GM12873 (cell line): Measurements from ENCODE around the gene GABRB3.

Source experiments
- CTCF ChIP-seq: IDR thresholded peaks from 2 replicates; pipeline ENCODE4 v1.5.1; 2012; ENCODE audit warnings: low read depth, mild to moderate bottlenecking, moderate library complexity, low read length, control low read depth; ENCODE audit not compliant: insufficient read depth; ENCODE audit errors: missing control alignments

Gene GABRB3

GRCh38 chr15:26561130-26561529 lies 211.7 kb downstream of the GABRB3 start:
- TF ChIP-seq CTCF, result no peak

- TF ChIP-seq CTCF, result no peak
Observed at GRCh38 chr15:26555898-26556297, 217.0 kb downstream of the GABRB3 start.

- no peak for TF ChIP-seq CTCF
Observed at GRCh38 chr15:26551473-26551872, 221.4 kb downstream of the GABRB3 start.

DNA sequence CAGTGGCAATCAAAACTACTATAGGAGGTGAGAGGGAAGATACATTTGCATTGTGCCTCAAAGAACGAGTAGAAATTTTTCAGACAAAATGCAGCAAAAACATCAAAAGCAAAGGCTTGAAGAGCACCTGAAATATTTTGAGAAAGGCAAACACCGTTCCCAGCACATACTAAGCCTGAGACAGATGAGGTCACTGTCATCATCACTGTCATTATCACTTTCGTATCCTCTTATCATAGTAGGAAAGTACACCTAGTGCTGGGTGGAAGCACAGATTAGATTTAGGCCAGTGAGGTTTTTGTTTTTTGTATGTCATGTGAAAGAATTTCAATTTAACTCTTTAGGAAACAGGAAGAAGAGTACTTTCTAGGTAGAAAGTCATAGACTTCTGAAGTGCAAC lies 222.0 kb downstream of the GABRB3 start:
- no peak for TF ChIP-seq CTCF

GRCh38 chr15:26537663-26538062 lies 235.2 kb downstream of the GABRB3 start:
- TF ChIP-seq CTCF, result no peak

DNA sequence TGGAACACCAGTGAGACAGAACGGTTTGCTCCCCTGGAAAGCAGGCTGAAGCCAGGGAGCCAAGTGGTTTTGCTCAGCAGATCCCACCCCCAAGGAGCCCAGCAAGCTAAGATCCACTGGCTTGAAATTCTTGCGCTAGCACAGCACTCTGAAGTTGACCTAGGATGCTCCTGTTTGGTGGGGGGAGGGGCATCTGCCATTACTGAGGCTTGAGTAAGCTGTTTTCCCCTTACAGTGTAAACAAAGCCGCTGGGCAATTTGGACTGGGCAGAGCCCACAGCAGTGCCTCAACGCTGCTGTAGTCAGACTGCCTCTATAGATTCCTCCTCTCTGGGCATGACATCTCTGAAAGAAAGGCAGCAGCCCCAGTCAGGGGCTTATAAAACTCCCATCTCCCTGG lies 241.4 kb downstream of the GABRB3 start:
- no peak for TF ChIP-seq CTCF

- no peak for TF ChIP-seq CTCF
Observed at GRCh38 chr15:26525096-26525495, 247.8 kb downstream of the GABRB3 start.

GRCh38 chr15:26521691-26522198 lies 251.1 kb downstream of the GABRB3 start:
- TF ChIP-seq CTCF, result no peak
